Omental fat pad (tissue), 4 donors: Measurements from ENCODE around the gene KIF3C. TPM values are rescaled to one million over a fixed set of nuclear protein-coding genes. Genes with fewer than 3 reads are reported as not detected.
A peak's percentile ranks its signal among the peaks of the same experiment; 100 is the strongest.
"Not testable (repeated sequence)": the region's sequence is repeated elsewhere in the genome, so short reads cannot be mapped to it uniquely, and the experiment has no call there.

Experiments
- ATAC-seq: fragments of 150-250 bp; one replicate; pipeline ENCODE4 v1.9.1; 2016; ENCODE audit warnings: mild to moderate bottlenecking, moderate library complexity; ENCODE audit not compliant: low FRiP score
- DNase-seq: peaks from one replicate; pipeline ENCODE4 v3.0.0-alpha.2; 2019; ENCODE audit warnings: low spot score
- CTCF ChIP-seq, 3 donors: fragments of 450-650 bp; IDR thresholded peaks; one replicate each; pipeline ENCODE4 v1.5.1; 2016 to 2017; ENCODE audit warnings: antibody characterized with exemption in 3 of 3, mild to moderate bottlenecking in 3 of 3, moderate library complexity in 2 of 3
- total RNA-seq, 4 donors: library from RNA; depleted of rRNA; stranded (reverse); fragments of >200 nt; gene quantifications; one replicate each; pipeline ENCODE4 v1.1.0, GENCODE V29; 2016

KIF3C gene
- 1 to 10 TPM; 1.2 to 6.2 (median 2.7) TPM for total RNA-seq

- ATAC-seq (peak; percentile 75), DNase-seq (peak; percentile 41)
- no peak for TF ChIP-seq CTCF (IDR thresholded peaks at IDR 0.05)
Measured at GRCh38 chr2:25982273-25982967, at the start of gene KIF3C. TSS of gene KIF3C (minus strand) at chr2:25982497. CDS start at chr2:25981917, 580 bp downstream.

GRCh38 chr2:26028083-26028482, 45.8 kb upstream of the KIF3C start:
- ATAC-seq, DNase-seq: not testable (repeated sequence)

- ATAC-seq, result no peak
- no peak for DNase-seq
Measured at GRCh38 chr2:26025509-26025908, 43.2 kb upstream of the KIF3C start.

GRCh38 chr2:26024260-26024659, 42.0 kb upstream of the KIF3C start:
- DNase-seq (no peak), ATAC-seq (no peak)
- TF ChIP-seq CTCF (IDR thresholded peaks at IDR 0.05), result no peak

More at GRCh38 chr2:26025509-26025908, 43.2 kb upstream of the KIF3C start:
- TF ChIP-seq CTCF (IDR thresholded peaks at IDR 0.05), result no peak

- ATAC-seq (no peak), DNase-seq (no peak)
- no peak for TF ChIP-seq CTCF (IDR thresholded peaks at IDR 0.05)
Measured at GRCh38 chr2:26020231-26020640, 37.9 kb upstream of the KIF3C start.

- ATAC-seq, result peak; percentile 97
- peak; percentile 55 for DNase-seq
- no peak for TF ChIP-seq CTCF (IDR thresholded peaks at IDR 0.05)
Measured at GRCh38 chr2:26018184-26019055, 36.1 kb upstream of the KIF3C start.

- TF ChIP-seq CTCF (IDR thresholded peaks at IDR 0.05), result no peak
- no peak for DNase-seq
- ATAC-seq, result no peak
Measured at GRCh38 chr2:26017464-26018183, 35.3 kb upstream of the KIF3C start.

GRCh38 chr2:26016706-26017045, 34.4 kb upstream of the KIF3C start:
- DNase-seq, result not testable (repeated sequence)
- ATAC-seq, result peak; percentile 41
